ENCODE results near the gene HOXA5.

The HOXA5 gene

DNA sequence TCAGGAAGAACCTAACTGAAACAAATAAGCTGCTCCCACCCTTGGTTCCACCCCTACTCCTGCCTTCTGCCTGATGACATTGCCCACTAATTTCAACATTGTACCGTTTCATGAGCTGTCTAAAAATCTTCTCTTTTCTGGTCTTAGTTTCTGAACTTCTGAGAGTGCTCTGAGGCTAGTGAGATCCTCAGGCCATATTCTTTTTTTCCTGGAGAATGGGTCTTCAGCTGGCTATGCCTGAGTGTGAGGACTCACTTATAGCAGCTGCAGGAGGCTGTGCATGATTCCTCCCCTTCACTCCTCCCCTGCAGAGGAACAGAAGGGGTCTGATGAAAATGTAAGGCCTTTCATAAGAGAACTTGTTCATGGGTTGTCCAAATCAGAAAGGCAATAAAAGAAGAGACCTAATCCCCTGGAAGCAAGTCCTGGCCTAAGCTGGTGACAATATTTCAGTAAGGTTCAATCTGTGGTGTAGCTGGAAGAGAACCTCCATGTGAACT is 24.0 kb downstream of the HOXA5 start:
- no peak for DNase-seq (ENCODE audit: low spot score)

GRCh38 chr7:27118580-27118979 is 24.9 kb downstream of the HOXA5 start:
- DNase-seq (ENCODE audit: low spot score) = no peak

DNA sequence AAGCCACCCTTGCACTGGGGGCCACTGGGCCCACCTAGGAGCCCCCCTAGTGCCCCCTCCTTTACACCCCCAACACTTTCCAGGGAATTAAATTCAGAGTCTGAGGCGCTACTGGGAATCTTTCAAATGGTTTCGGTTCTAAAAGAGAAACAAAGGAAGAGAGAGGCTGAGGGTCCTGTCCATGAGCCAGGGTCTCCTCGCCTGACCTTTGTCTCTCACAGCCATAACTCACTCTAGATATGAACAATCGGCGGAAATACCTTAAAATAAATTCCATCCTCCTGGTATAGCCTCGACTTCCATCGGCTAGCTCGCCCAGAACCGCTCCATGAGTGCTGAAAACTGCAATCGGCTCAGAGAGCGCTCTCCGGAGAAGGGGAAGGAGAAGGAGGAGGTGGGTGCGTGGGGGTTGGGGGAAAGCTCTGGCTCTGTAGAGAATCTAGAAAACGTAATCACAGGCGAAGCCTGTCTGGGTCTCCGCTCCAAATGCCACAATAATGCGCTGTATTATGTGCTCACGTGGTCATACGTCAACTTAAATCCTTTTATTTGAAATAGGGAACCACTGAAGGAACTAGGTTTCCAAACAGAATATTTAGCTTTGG is 25.5 kb downstream of the HOXA5 start:
- peak; percentile 77 for DNase-seq (ENCODE audit: low spot score)

DNA sequence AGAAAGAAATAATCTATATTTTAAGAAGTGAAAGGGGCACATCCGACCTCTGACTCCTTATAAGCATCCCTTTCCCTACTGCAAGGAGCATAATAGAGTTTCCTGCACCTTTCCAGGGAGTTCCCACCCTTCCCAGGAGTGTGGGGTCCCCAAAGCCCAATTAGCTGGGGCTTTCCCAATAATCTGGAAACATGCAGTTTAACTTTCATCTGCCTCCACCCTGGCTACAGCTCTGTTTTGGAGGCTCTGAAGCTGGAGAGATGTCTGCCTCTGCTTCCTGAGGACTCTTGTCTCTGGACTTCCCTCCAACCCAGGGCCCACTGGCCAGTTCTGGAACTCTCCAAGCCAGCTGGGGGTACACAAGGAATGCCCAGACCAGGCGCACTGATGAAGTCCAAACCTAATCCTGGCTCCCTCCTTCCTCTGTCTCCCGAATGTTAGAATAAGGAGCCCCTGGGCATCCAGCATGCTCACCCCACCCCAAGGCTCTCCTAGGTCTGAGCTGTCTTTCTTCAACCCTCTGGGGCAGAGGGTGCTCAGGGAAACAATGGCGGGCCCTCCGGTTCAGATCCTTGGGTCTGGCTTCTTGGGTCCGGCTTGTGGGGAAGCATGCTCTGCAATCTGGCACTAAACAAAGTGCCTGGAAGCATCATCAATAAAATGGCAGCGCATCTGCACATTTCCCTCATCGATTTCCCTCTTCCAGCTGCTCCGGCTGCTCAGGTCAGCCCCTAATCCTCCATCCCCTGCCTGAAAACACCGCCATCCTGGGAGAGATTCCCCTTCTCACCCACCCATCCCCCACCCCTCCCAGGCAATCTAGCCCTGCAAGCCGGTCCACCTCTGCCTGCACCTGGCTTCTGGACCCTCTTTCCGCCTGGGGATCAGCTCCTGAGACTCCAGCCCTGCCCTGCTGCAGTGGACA is 26.3 kb downstream of the HOXA5 start:
- DNase-seq (ENCODE audit: low spot score) = no peak

GRCh38 chr7:27116031-27116961 is 27.2 kb downstream of the HOXA5 start:
- DNase-seq (ENCODE audit: low spot score) = no peak

DNA sequence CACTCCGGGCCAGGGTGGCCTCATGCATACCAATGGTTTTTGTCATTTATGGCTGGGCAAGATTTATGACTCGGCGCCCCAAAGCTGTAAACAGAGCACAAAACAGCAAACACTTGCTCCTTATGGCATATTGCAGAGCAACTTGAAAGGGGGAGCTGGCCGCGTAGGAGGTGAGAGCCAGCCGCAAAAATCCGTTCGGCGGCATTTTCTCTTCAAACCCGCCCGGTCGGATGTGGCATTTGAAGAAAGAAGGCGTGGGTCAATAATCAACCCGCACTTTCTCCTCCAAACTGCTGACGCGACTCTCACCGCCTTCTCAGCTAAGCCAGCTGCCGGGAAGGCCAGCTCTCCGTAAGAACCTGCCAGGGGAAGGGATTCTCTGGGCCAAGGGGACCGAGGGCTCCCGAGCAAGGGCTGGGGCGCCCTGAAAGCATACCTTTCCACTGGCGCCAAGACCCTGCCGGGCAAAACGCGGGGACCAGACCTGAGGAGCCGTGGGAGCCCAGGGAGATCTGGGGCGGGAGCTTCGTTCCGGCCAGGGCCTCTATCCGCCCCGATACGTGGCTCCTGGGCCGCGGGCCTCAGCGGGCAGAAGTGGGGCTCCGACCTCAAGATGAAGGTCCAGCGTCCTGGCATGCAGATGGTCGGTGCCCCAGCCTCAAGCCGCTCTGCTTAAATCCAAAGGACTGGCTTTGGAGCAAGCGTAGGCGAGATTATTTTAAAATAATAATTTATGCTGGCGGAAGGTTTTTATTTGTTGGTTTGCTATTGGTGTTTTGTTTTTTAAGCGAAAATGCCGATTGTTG is 28.1 kb downstream of the HOXA5 start:
- peak; percentile 95 for DNase-seq (ENCODE audit: low spot score)

GRCh38 chr7:27114881-27115220 is 28.6 kb downstream of the HOXA5 start:
- no peak for DNase-seq (ENCODE audit: low spot score)

GRCh38 chr7:27113991-27114769 is 29.3 kb downstream of the HOXA5 start:
- DNase-seq (ENCODE audit: low spot score) = peak; percentile 78

- DNase-seq (ENCODE audit: low spot score) = peak; percentile 83
Observed at GRCh38 chr7:27112955-27113949, 30.2 kb downstream of the HOXA5 start.

- DNase-seq (ENCODE audit: low spot score) = peak; percentile 13
Observed at GRCh38 chr7:27112361-27112760, 31.1 kb downstream of the HOXA5 start.

GRCh38 chr7:27111751-27112277 is 31.7 kb downstream of the HOXA5 start:
- no peak for DNase-seq (ENCODE audit: low spot score)

DNA sequence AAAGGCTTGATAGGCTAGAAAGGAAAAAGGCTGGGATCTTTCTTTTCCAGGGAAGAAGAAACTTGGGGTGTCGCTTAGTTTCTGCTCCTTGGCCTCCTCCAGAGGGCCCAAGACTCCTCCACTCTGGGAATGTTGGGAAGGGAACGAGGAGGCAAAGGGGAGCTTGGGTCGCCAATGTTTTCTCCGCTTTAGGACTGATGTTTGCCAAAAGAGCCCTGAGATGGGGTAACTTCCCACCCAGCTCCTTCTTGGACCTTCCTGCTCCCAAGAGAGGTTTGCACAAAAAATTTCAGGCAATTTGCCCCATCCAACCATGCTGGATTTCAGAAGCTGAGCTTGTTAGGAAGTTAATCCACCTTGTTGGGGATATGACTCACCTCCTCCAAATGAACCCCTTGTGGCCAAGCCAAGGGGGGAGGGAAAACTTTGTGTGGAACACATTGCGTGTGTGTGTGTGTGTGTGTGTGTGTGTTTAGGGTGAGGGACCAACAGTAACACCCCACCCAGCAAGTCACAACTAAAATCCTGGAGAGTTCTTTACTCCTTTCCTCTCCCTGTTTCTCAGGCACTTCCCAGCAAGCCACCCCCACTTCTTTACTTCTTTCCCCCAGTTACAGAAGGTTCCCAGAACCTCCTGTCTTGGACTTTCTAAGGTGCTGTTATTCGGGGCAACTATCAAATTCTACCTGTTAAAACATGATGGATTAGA is 32.3 kb downstream of the HOXA5 start:
- peak; percentile 77 for DNase-seq (ENCODE audit: low spot score)

- DNase-seq (ENCODE audit: low spot score) = peak; percentile 79
Observed at GRCh38 chr7:27110186-27111031, 33.1 kb downstream of the HOXA5 start.

- peak; percentile 14 for DNase-seq (ENCODE audit: low spot score)
Observed at GRCh38 chr7:27109466-27110185, 33.9 kb downstream of the HOXA5 start.

- DNase-seq (ENCODE audit: low spot score) = peak; percentile 76
Observed at GRCh38 chr7:27108390-27109127, 34.9 kb downstream of the HOXA5 start.

Data from kidney tubule cell (primary cell).